HepG2 (cell line): ENCODE measurements around the gene POLR2M. TPM values are rescaled to one million over a fixed set of nuclear protein-coding genes. Genes with fewer than 3 reads are reported as not detected.

Experiments
- ATAC-seq: fragments of 200-7000 bp; cut with Tn5 transposase; 3 replicates; pipeline ENCODE4 v1.9.1; 2020; ENCODE audit warnings: mild to moderate bottlenecking, moderate library complexity
- BruUV-seq: library from RNA; stranded (reverse); fragments of 400-500 nt; replicated peaks from 2 replicates; lab custom pipeline; 2021; lab: Mats Ljungman, UMichigan
- CTCF ChIA-PET: fragments of 300-600 bp; formaldehyde crosslinking; extraction: SDS; loops from one replicate; lab custom pipeline; 2021; ENCODE audit warnings: low total read pairs, inconsistent platforms, low intra/inter-chr PET ratio; lab: Yijun Ruan, JAX
- POLR2A ChIA-PET: fragments of 350-600 bp; sonication (Branson Sonifier 250); formaldehyde crosslinking; loops from one replicate; lab custom pipeline; 2020; ENCODE audit warnings: antibody characterized with exemption, inconsistent platforms; lab: Yijun Ruan, JAX
- DNase-seq: peaks from one replicate; pipeline ENCODE4 v3.0.0-alpha.2; 2015; ENCODE audit warnings: low spot score
- FAIRE-seq: peaks from 3 replicates; lab custom pipeline; 2011; peaks lifted over from hg19 to GRCh38; lab: Jason Lieb, UNC
- H2AFZ ChIP-seq: one replicate; pipeline ENCODE4 v1.6.1; 2011; ENCODE audit warnings: low read length, inconsistent platforms
- H3K27ac ChIP-seq: fragments of 300-600 bp; 3 replicates; pipeline ENCODE4 v1.8.0; 2011; ENCODE audit warnings: mixed run types, mild to moderate bottlenecking, mixed read lengths, low read length, inconsistent platforms; ENCODE audit not compliant: insufficient read depth; ENCODE audit errors: extremely low read length
- H3K27me3 ChIP-seq, 2 experiments: fragments of 200-600 bp in 1 of 2; 2 replicates in 1 of 2; 3 replicates in 1 of 2; pipeline versions ENCODE4 v1.6.0 to v1.8.0; 2011; ENCODE audit warnings: low read length in 2 of 2, mild to moderate bottlenecking in 2 of 2, moderate library complexity in 2 of 2, inconsistent platforms in 1 of 2; ENCODE audit not compliant: insufficient read depth in 2 of 2, control insufficient read depth in 1 of 2
- H3K36me3 ChIP-seq, 2 experiments: fragments of 200-600 bp in 1 of 2; replicated peaks in 1 of 2; 2 replicates in 1 of 2; 3 replicates in 1 of 2; pipeline versions ENCODE4 v1.5.1 to v1.8.0; 2011; ENCODE audit warnings: low read length in 2 of 2, inconsistent platforms in 1 of 2; ENCODE audit not compliant: insufficient read depth in 2 of 2, control insufficient read depth in 1 of 2
- H3K4me1 ChIP-seq: 2 replicates; pipeline ENCODE4 v1.5.1; 2012; ENCODE audit warnings: low read length, inconsistent platforms; ENCODE audit not compliant: insufficient read depth
- H3K4me2 ChIP-seq: 2 replicates; pipeline ENCODE4 v1.6.0; 2011; ENCODE audit warnings: low read depth, low read length, inconsistent platforms
- H3K4me3 ChIP-seq, 3 experiments: fragments of 200-600 bp in 1 of 3; sonication (generic), shearing (Covaris generic) in 1 of 3; replicated peaks in 1 of 3; 2 replicates each; pipeline ENCODE4 v1.5.1; 2011 to 2016; ENCODE audit warnings: low read length in 3 of 3, inconsistent platforms in 2 of 3, low read depth in 2 of 3, mild to moderate bottlenecking in 2 of 3, control low read depth in 1 of 3, mixed read lengths in 1 of 3; ENCODE audit not compliant: insufficient read depth in 1 of 3
- H3K79me2 ChIP-seq: one replicate; pipeline ENCODE4 v1.6.1; 2011; ENCODE audit warnings: low read length, inconsistent platforms; ENCODE audit not compliant: insufficient read depth
- H3K9ac ChIP-seq: 2 replicates; pipeline ENCODE4 v1.6.0; 2011; ENCODE audit warnings: mild to moderate bottlenecking, low read depth, low read length, inconsistent platforms; ENCODE audit not compliant: insufficient read depth
- H3K9me3 ChIP-seq: 2 replicates; pipeline ENCODE4 v1.5.1; 2012; ENCODE audit warnings: mild to moderate bottlenecking, low read length
- H4K20me1 ChIP-seq: 2 replicates; pipeline ENCODE4 v1.6.0; 2011; ENCODE audit warnings: inconsistent platforms, mild to moderate bottlenecking, low read length, moderate library complexity; ENCODE audit not compliant: insufficient read depth
- CENPX ChIP-seq: sonication (generic); formaldehyde crosslinking; IDR thresholded peaks from 2 replicates; pipeline ENCODE4 v1.9.0; 2021; ENCODE audit warnings: mild to moderate bottlenecking, missing genetic modification reagents, moderate library complexity
- CHD2 ChIP-seq: IDR thresholded peaks from 2 replicates; pipeline ENCODE4 v1.6.1; 2011; ENCODE audit warnings: low read depth, low read length, improper control_type of control experiment
- HMGXB4 ChIP-seq, 2 experiments: sonication (generic) in 1 of 2; formaldehyde crosslinking in 1 of 2; IDR thresholded peaks; 2 replicates each; pipeline versions ENCODE4 v1.4.0 to v1.6.1; 2018 to 2020; ENCODE audit warnings: missing genetic modification reagents in 2 of 2, borderline replicate concordance in 1 of 2, low read depth in 1 of 2, mild to moderate bottlenecking in 1 of 2, missing biosample characterization in 1 of 2
- JUND ChIP-seq: sonication (generic); formaldehyde crosslinking; IDR thresholded peaks from 2 replicates; pipeline ENCODE4 v1.8.0; 2022; ENCODE audit warnings: mild to moderate bottlenecking, missing genetic modification reagents
- MZF1 ChIP-seq: sonication (generic); formaldehyde crosslinking; IDR thresholded peaks from 2 replicates; pipeline ENCODE4 v1.8.1; 2023; ENCODE audit warnings: mild to moderate bottlenecking, missing genetic modification reagents, borderline replicate concordance
- RARG ChIP-seq: sonication (generic); formaldehyde crosslinking; IDR thresholded peaks from 2 replicates; pipeline ENCODE4 v1.4.0; 2020; ENCODE audit warnings: low read depth, mild to moderate bottlenecking, missing genetic modification reagents
- ZFP37 ChIP-seq: sonication (generic); formaldehyde crosslinking; IDR thresholded peaks from 2 replicates; pipeline ENCODE4 v1.4.0; 2020; ENCODE audit warnings: missing genetic modification reagents, borderline replicate concordance
- ZNF18 ChIP-seq: sonication (generic); formaldehyde crosslinking; IDR thresholded peaks from 2 replicates; pipeline ENCODE4 v1.8.0; 2022; ENCODE audit warnings: mild to moderate bottlenecking, missing genetic modification reagents; ENCODE audit not compliant: insufficient replicate concordance
- ZNF260 ChIP-seq: sonication (generic); formaldehyde crosslinking; IDR thresholded peaks from 2 replicates; pipeline ENCODE4 v1.4.0; 2020; ENCODE audit warnings: missing genetic modification reagents, low read depth, mild to moderate bottlenecking, borderline replicate concordance
- ZNF44 ChIP-seq: sonication (generic); formaldehyde crosslinking; IDR thresholded peaks from 2 replicates; pipeline ENCODE4 v1.5.1; 2020; ENCODE audit warnings: mild to moderate bottlenecking, missing genetic modification reagents
- ZNF562 ChIP-seq: sonication (generic); formaldehyde crosslinking; IDR thresholded peaks from 2 replicates; pipeline ENCODE4 v1.8.0; 2022; ENCODE audit warnings: missing genetic modification reagents, borderline replicate concordance
- ZNF609 ChIP-seq: sonication (generic); formaldehyde crosslinking; IDR thresholded peaks from 2 replicates; pipeline ENCODE4 v1.4.0; 2020; ENCODE audit warnings: mild to moderate bottlenecking, missing genetic modification reagents, borderline replicate concordance
- ZNF678 ChIP-seq: sonication (generic); formaldehyde crosslinking; IDR thresholded peaks from 2 replicates; pipeline ENCODE4 v1.4.0; 2020; ENCODE audit warnings: mild to moderate bottlenecking, missing genetic modification reagents
- ZNF7 ChIP-seq: IDR thresholded peaks from 2 replicates; pipeline ENCODE4 v1.6.1; 2016; ENCODE audit warnings: missing biosample characterization, missing genetic modification reagents
- ZNF761 ChIP-seq: sonication (generic); formaldehyde crosslinking; conservative IDR thresholded peaks from 2 replicates; pipeline ENCODE4 v1.4.0; 2020; ENCODE audit warnings: mild to moderate bottlenecking, missing genetic modification reagents
- WGBS: methylation state at CpG from one replicate; pipeline ENCODE4 v1.1.6; 2017; ENCODE audit warnings: low lambda C conversion rate; 5-methylcytosine and 5-hydroxymethylcytosine counted together
- in situ Hi-C: cut with HindIII; loops from 2 replicates; pipeline ENCODE4 v1.10.0; 2017; ENCODE audit warnings: low pct_unique_long_range_greater_than_20kb; ENCODE audit not compliant: extremely low pct_ligation_motif_present
- intact Hi-C: fragments of 100-400 bp; cut with micrococcal nuclease; formaldehyde crosslinking; loops from one replicate; pipeline ENCODE4 v1.10.0; 2022; ENCODE audit not compliant: unreplicated experiment
- polyA plus RNA-seq, 8 experiments: library from polyadenylated mRNA; depleted of rRNA in 3 of 8; stranded (reverse) in 7 of 8; unstranded in 1 of 8; fragments of >200 nt; fragmentation: Illumina TruSeq in 4 of 8; extraction: Trizol in 4 of 8; gene quantifications; 2 replicates each; pipeline versions ENCODE4 v1.2.1 to v1.2.3, GENCODE V29; 2011 to 2016; ENCODE audit warnings: low read depth in 4 of 8, missing spikeins in 1 of 8, mixed read lengths in 1 of 8; ENCODE audit not compliant: insufficient read depth in 1 of 8
- total RNA-seq, 5 experiments: library from RNA; depleted of rRNA; stranded (reverse); fragments of >200 nt; fragmentation: Illumina TruSeq; extraction: Trizol; gene quantifications; 2 replicates each; pipeline ENCODE4 v1.2.3, GENCODE V29; 2016; ENCODE audit warnings: low read depth in 1 of 5

Gene POLR2M
- total and polyA plus RNA-seq, 2 of the 13 experiments (the other 11 are each of a cell fraction or from before 2014, with no cell fraction given): 25.9 to 48.5 TPM

GRCh38 chr15:57752840-57753239 is 46.3 kb downstream of the POLR2M start:
- no peak for TF ChIP-seq CENPX (CRISPR knock-in tag)
- TF ChIP-seq CHD2: no peak
- TF ChIP-seq ZNF18 (CRISPR knock-in tag): no peak
- no peak for TF ChIP-seq ZNF7 (CRISPR knock-in tag)
- TF ChIP-seq ZNF562 (CRISPR knock-in tag): no peak
- no peak for TF ChIP-seq HMGXB4 (CRISPR knock-in tag; IDR thresholded peaks at IDR 0.05; ENCODE audit: borderline replicate concordance in 1 of 2, low read depth in 1 of 2)
- no peak for TF ChIP-seq RARG
- no peak for TF ChIP-seq ZNF260 (CRISPR knock-in tag)
- no peak for TF ChIP-seq JUND (CRISPR knock-in tag)
- TF ChIP-seq ZNF609 (CRISPR knock-in tag): no peak
- TF ChIP-seq MZF1 (CRISPR knock-in tag): no peak
- no peak for TF ChIP-seq ZNF761 (CRISPR knock-in tag)
- no peak for TF ChIP-seq ZFP37
- TF ChIP-seq ZNF678 (CRISPR knock-in tag): no peak
- TF ChIP-seq ZNF44 (CRISPR knock-in tag): no peak
- TF ChIP-seq, all 625 proteins: peak for 0
- Histone ChIP-seq H3K4me2 (no peak overlapping the region), H3K36me3 (no peaks in the 10 kb centered on the region), H3K79me2 (no peaks in the 10 kb centered on the region), H3K9ac (no peak overlapping the region), H3K9me3 (no peaks in the 10 kb centered on the region), H3K4me3 (no peak overlapping the region), H3K4me1 (0 out of 2 replicates have a peak, but pooled peaks cover under 1% of the 10 kb centered on the region), H4K20me1 (no peaks in the 10 kb centered on the region), H3K27ac (no peak overlapping the region), H2AFZ (no peak overlapping the region), H3K27me3 (peaks cover 0 to under 1% of the 10 kb centered on the region in 2 experiments; a peak in 2 of 5 replicates)
- DNase-seq (no peak), ATAC-seq (no peak), FAIRE-seq (no peak)
- in situ Hi-C loops: no loop called here
- CTCF ChIA-PET: interaction anchor here (1.2 kb wide), 1 partner anchor 109 kb away, joined by 3 read pairs; no protein-coding TSS in a partner anchor
- intact Hi-C loops: no loop called here
- WGBS: 57% methylated on average over 9 of the region's 9 CpGs
- POLR2A ChIA-PET: no interaction called here
- no TSS peak for BruUV-seq
